HTR-8/SVneo (cell line): Measurements from ENCODE around the gene MPHOSPH9.

ENCODE experiments used
- DNase-seq: peaks from one replicate; pipeline ENCODE4 v3.0.0; 2011; ENCODE audit warnings: low spot score, mixed read lengths; ENCODE audit not compliant: insufficient read length
- FAIRE-seq: peaks from 2 replicates; lab custom pipeline; 2011; peaks lifted over from hg19 to GRCh38; lab: Jason Lieb, UNC

The MPHOSPH9 gene

DNA sequence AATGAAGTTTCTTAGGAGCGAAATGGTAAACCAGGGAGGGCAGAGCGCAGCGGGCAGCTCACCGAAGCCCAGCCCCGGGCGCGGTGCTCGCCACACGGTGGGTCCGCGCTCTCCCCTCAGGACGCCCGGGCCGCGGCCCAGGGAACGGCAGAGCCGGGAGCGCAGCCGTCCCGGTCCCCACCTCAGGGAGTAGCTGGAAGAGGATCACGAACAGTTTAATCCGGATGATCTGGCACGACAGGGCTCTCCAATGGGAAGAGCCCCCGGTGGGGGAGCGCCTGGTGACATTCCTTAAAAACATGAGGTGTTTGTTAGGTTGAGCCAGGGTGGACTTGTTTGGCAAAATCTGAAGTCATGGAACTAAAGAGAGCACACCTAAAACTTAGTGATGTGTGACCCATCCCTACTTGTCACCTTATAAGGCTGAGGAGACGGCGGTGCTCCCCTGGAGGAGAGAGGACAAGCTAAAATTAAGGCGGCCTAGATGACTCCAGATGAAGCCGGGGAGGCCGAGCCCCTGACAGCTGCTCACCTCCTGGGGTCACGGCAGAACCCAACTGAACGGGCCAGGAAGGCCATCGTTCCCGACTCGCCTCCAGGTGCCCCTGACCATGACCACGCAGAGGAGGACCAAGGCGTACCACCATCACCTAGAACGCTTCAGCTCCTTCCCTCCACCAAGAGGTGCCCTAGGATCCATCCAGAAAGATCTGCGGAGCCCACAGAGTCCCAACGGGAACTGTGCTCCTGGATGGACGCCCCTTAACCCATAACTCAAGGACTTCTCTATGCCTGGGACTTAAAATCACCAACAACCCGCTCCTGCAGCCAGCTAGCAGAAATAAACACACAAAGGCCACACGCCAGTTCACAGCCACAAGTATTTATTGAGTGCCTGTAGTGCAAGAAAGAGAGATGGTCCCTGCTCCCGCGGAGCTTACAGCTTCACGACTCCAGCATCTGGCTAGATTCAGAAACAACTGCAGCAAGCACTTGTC is 81.2 kb downstream of the MPHOSPH9 start:
- no peak for DNase-seq
- FAIRE-seq: no peak

GRCh38 chr12:123150744-123151456 is 82.0 kb downstream of the MPHOSPH9 start, which contains the start of gene PITPNM2:
TSS of gene PITPNM2 (minus strand) at chr12:123151090. CDS start at chr12:123034590, 116,500 bp downstream.
- DNase-seq (no peak), FAIRE-seq (no peak)

DNA sequence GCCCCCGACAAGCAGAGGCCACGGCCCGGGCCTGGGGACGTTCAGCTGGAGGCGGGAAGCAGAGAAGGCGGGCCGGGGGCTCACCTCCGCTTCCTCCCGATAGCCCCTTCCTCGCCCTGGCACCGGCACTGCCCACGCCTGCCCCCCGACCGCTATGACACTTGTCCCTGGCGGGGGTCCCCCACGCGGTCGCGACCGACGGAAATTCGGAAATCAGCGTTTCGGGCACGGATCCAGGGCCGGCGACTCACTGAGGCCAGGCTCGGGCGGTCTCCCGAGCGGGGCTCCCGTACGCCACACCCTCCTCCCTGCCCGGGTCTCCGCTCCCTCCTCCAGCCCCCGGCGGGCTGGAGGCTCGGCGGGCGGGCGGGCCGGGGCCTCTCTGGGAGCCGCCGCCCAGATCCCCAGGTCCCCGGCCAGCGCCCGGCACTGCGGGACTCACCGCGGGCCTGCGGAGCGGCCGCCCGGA is 82.6 kb downstream of the MPHOSPH9 start:
- no peak for DNase-seq
- FAIRE-seq: no peak

- no peak for DNase-seq
- no peak for FAIRE-seq
Observed at GRCh38 chr12:123149501-123150274, 83.3 kb downstream of the MPHOSPH9 start.

DNA sequence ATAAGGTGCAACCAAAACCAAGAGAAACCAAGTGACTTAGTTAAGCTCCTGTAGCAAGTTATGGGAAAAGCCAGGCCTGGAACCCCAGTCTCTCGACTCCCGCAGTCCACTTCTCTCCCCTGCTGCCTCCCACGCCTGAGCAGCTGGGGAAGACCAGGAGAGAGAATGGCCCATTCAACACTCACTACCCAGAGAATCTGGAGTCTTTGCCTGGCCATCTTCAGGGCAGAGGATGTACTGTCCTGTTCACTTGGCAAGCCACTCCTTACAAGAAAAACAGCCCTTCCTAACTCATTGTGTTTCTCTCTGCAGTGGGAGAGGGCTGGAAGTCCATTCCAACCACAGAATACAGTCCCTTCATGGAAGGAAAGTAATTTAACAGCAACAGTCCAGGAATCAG is 83.9 kb downstream of the MPHOSPH9 start:
- FAIRE-seq (no peak), DNase-seq (no peak)

DNA sequence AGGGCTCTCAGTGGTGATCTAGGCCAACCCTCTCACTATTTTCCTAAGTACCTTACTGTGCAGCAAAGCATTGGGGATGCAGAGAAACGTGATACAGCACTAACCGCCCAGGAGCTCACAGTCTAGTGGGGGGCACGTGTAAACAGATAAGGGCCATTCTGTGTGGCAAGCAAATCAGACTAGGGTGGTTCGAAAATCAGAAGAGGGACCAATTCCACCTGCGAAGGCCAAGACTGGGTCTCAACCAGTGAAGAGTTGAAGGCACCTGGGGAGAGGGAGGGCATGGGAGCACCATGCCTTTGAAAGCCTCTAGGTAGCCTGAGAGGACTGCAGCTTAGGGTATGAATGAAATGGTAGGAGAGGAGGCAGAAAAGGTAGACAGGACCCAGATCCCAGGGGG is 84.3 kb downstream of the MPHOSPH9 start:
- DNase-seq (no peak), FAIRE-seq (no peak)

DNA sequence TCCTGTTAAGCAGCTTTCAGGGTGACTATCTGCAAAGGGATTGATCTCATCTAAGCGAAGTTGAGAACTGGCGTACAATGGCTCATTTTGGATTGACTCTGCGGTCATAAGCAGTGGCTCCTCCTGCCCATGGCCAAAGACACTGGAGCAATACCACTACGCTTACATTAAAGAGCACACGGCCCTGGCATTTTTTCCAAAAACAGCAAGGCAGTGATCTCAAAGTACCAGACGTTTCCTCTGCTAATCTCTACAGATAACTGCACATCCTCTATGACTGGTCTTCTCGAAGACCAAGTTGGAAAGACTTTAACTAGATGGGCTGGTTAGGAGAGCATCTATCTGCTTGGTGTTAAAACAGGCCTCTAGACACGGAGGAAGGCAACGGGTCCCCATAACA is 84.7 kb downstream of the MPHOSPH9 start:
- no peak for DNase-seq
- no peak for FAIRE-seq

GRCh38 chr12:123145211-123145610 is 87.7 kb downstream of the MPHOSPH9 start:
- DNase-seq (no peak), FAIRE-seq (no peak)

DNA sequence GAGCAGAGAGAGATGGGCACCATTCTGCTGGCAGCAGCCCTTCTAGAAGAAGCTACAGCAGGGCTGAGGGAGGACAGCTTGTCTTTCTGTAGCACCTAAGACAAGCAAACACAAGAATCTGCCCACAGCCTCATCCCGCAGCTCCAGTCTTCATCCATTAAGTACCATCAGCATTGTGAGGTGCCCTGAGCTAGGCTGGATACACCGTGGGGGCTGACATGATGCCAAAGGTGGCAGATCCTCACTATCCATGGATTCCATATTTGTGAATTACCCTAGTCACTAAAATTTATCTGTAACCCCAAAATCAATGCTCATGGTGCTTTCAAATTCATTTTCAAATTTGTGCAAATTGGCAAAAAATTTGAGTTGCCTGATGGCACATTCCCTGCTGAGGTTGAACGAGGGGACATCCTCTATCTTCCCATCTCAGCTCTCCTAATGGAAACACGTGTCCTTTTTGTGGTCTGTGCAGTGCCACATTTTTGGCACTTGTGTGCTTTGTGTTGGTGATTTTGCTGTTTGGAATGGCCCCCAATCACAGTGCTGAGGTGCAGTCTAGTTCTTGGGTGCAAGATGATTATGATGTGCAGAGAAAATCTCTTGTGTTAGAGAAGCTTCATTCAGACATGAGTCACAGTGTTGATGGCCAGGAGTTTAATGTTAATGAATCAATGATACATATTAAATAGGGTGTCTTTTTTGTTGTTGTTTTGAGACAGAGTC is 89.0 kb downstream of the MPHOSPH9 start:
- FAIRE-seq (no peak), DNase-seq (no peak)

DNA sequence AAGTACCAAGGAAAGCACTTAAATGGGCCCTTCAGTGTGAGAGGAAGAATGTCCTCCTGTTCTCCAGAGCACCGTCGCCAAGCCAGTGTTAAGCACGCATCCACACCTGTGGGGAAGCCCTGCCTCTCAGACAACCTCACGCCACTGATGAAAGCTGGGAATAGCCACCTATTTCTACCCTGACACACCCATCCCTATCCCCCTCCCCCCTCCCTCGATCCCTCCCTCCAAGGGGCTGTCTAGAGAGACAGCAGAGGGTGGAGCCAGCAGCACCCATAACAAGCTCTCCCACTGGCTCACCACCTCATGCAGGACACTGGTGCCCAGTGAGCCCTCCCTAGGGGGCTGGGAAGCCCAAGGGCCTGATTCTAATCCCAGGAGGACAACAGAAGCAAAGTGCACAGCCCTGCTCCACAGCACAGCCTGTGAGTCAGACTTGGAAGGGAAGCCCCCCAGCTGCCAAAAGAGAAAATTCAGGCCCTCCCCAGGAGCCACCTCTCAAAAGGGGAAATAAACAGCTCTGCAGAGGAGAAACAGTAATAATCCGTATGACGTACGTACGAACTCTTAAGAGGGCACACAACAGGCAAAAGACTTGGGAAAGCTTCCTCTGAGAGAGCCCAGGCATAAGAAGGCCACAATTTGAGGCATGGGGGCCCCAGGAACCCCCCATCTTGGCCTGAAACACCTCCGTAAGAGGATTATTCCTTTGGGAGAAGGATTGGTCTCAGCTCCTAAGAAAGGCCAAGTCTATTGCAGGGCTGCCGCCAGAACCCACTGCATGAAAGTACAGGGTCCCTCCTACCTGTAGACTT is 89.8 kb downstream of the MPHOSPH9 start:
- no peak for DNase-seq

GRCh38 chr12:123142518-123142840 is 90.5 kb downstream of the MPHOSPH9 start:
- no peak for FAIRE-seq
- no peak for DNase-seq

More for the DNA sequence above, 89.8 kb downstream of the MPHOSPH9 start:
- FAIRE-seq: no peak

DNA sequence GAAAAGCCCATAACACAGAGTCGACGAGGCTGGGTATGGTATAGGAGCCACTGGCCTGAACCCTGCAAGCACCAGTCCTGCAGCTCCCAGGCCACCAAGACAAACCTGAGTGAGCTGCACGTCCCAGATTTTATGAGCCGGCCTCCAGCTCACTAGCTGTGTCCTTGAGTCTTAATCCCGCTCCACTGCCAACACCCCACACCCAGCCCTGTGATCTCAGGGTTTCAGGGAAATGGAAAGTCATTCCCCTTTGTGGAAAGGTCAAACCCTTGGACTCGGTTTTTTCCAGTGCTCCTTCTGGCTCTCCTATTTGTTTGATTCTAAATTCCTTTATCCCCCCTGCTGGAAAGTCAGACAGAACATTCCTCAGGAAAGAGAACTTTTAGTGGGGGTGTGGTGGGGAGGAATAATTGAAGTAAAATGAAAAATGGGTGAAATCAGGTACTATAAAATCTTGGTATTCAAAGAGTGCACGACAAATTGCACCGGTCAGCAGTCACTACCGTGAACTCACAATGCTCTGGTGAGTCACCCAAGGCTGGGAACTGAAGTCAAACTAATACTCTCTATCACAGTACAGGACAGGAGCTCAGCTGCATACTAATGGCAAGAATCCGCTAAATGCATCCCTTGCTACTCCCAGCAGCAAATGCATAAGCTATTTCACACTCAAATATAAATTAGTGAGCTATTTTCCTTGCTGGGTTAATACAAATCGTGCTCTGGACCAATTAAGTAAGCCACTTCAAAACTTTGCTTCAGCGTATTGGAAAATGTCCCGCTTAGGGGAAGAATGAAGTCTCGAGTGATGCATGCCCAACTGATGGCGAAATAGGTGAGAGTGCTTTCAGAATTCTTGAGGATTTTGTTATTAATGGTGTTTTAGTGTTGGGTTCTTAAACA is 91.1 kb downstream of the MPHOSPH9 start:
- DNase-seq (no peak), FAIRE-seq (no peak)

DNA sequence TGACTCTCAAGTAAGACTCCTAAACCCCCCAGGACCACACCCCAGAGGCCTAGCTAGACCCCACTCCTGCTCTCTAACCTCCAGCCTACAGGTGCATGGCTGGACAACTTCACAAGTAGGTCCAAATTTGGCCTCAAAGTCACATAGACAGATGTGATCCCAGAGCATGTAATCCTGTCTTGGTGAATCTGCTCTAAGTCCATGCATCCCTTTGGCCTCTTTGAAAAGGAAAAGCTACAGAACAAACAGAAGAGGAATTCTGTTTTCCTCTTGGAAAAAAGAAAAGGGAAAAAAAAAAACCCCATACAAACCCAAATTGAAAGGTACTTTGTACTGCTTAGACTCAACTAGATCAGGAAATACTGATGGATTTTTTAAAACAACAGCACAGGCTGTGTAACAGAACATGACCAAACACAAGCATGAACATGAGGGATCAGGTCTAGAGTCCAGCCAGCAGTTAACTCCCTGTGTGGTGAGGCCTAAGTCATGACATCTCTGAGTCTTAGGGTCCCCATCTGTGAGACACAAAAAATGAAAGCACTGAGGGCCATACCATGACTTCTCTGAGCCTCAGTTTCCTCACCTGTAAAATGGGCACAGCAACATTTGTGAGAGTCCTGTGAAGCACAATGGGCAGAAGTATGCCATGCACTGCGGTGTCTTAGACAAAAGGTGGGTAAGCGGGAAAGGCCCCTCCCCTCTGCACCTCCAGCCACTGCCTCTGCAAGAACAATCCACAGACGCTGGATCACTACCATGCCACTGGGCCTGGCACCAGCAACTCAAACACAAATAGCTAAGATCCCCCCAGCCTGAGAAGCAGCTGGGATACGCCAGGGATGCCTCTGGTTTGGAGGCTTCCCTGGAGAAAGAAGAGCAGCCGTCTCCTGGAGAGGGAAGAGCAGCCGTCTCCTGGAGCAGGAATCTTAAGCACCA is 92.0 kb downstream of the MPHOSPH9 start:
- FAIRE-seq: no peak

DNA sequence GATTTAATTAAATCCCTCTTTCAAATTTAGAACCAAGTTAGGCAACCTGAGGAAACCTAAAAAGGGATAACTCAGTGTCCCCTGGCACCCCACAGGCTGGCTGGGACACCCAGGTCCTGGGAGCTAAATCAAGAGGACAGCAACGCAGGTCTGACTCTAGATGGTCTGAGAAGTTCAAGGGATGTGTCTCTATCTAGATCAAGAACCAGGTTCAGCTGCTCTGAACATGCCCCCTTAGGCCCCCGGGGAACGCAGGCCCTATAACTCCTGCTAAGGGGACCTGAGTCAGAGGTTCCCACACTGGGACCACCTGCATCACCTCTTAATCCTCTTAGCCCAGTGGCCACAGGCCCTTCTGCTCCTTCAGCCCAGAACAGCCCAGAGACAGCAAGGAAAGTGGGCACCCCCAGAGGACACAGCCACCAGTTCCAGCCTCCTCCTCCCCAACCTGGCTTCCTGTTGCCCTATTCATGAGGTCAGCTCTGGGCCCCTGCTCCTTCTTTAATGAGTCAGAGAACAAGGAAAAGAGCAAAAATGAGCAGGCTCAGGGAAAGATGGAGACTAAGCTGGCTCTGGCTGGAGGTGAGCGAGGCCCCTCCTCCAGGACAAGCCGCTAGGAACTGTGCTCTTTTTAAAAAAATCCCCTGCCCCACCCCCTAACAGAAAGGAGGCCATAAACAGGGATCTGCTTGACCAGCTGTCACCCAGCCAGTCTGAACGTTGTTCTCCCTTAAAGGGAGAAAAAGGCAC is 92.8 kb downstream of the MPHOSPH9 start:
- FAIRE-seq: no peak
- DNase-seq: no peak

More for the DNA sequence above, 92.0 kb downstream of the MPHOSPH9 start:
- no peak for DNase-seq

DNA sequence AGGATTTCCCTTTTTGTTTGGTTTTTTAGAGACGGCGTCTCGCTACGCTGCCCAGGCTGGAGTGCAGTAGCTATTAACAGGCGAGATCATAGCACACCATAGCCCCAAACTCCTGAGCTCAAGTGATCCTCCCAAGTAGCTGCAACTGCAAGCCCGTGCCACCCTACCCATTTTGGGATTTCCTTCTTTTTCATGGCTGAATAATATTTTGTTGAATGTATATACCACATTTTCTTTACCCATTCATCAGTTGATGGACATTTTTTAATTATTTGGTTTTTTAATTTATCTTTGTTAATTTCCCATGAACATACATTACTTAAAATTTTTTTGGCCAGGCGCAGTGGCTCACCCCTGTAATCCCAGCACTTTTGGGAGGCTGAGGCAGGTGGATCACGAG is 97.3 kb downstream of the MPHOSPH9 start:
- DNase-seq (no peak), FAIRE-seq (no peak)

GRCh38 chr12:123134826-123135225 is 98.1 kb downstream of the MPHOSPH9 start:
- DNase-seq (no peak), FAIRE-seq (no peak)
